MM.1S (cell line): ENCODE measurements around the gene REPS1.

ENCODE experiments used
- EZH2 ChIP-seq: fragments of 300-600 bp; sonication (generic); optimal IDR thresholded peaks from 2 replicates; pipeline ENCODE3; 2017; ENCODE audit warnings: low read depth, mild to moderate bottlenecking, antibody characterized with exemption, low read length, mixed read lengths
- EZH2phosphoT487 ChIP-seq: fragments of 300-600 bp; sonication (generic); IDR thresholded peaks from 2 replicates; pipeline ENCODE4 v1.6.1; 2018; ENCODE audit warnings: antibody characterized with exemption, low read length

- TF ChIP-seq EZH2 (no peak), EZH2phosphoT487 (no peak)
Measured at GRCh38 chr6:138956244-138956924, 31.7 kb downstream of the REPS1 start.
